Panc1 (cell line): ENCODE measurements around the gene MED13L. TPM values are rescaled to one million over a fixed set of nuclear protein-coding genes. Genes with fewer than 3 reads are reported as not detected.

Experiments used
- ATAC-seq: fragments of 200-7000 bp; cut with Tn5 transposase; 2 replicates; pipeline ENCODE4 v1.9.1; 2020; ENCODE audit warnings: mild to moderate bottlenecking, moderate library complexity
- BruUV-seq: library from RNA; stranded (reverse); fragments of 400-500 nt; replicated peaks from 2 replicates; lab custom pipeline; 2021; lab: Mats Ljungman, UMichigan
- CTCF ChIA-PET: fragments of 300-600 bp; sonication (Branson Sonifier 250); formaldehyde crosslinking; loops from one replicate; lab custom pipeline; 2022; ENCODE audit warnings: antibody characterized with exemption; lab: Charles Lee
- POLR2A ChIA-PET: fragments of 300-600 bp; sonication (Branson Sonifier 250); formaldehyde crosslinking; loops from one replicate; lab custom pipeline; 2022; ENCODE audit warnings: antibody characterized with exemption; lab: Charles Lee
- DNase-seq: peaks from one replicate; pipeline ENCODE4 v3.0.0-alpha.2; 2010; ENCODE audit warnings: low read depth, low spot score
- H3K27ac ChIP-seq: 2 replicates; pipeline ENCODE4 v1.5.1; 2011; ENCODE audit warnings: mild to moderate bottlenecking, low read length, inconsistent platforms
- H3K27me3 ChIP-seq: fragments of 200-500 bp; sonication (Bioruptor generic); 2 replicates; pipeline ENCODE4 v1.6.0; 2014; ENCODE audit warnings: low read length, inconsistent platforms; ENCODE audit not compliant: control insufficient read depth, insufficient read depth
- H3K36me3 ChIP-seq: fragments of 200-500 bp; sonication (Bioruptor generic); 2 replicates; pipeline ENCODE4 v1.5.1; 2014; ENCODE audit warnings: inconsistent platforms, mild to moderate bottlenecking, low read length, moderate library complexity; ENCODE audit not compliant: control insufficient read depth, insufficient read depth
- H3K4me1 ChIP-seq: 2 replicates; pipeline ENCODE4 v1.5.1; 2011; ENCODE audit warnings: inconsistent platforms, mild to moderate bottlenecking, low read length, moderate library complexity; ENCODE audit not compliant: control insufficient read depth, insufficient read depth
- H3K4me3 ChIP-seq, 2 experiments: 2 replicates each; pipeline ENCODE4 v1.5.1; 2011 to 2012; ENCODE audit warnings: low read depth in 2 of 2, low read length in 2 of 2, mild to moderate bottlenecking in 2 of 2, inconsistent platforms in 1 of 2, moderate library complexity in 1 of 2
- H3K9me3 ChIP-seq: fragments of 200-500 bp; sonication (Bioruptor generic); 2 replicates; pipeline ENCODE4 v1.5.1; 2014; ENCODE audit warnings: low read depth, mild to moderate bottlenecking, inconsistent platforms, low read length, moderate library complexity; ENCODE audit not compliant: control insufficient read depth, insufficient read depth
- CTCF ChIP-seq: fragments of 450-650 bp; IDR thresholded peaks from 2 replicates; pipeline ENCODE4 v1.5.1; 2017; ENCODE audit warnings: mild to moderate bottlenecking
- POLR2AphosphoS5 ChIP-seq: IDR thresholded peaks from 2 replicates; pipeline ENCODE4 v1.6.1; 2012; ENCODE audit warnings: mild to moderate bottlenecking, low read depth, low read length, moderate library complexity
- REST ChIP-seq, 2 experiments: IDR thresholded peaks; 2 replicates each; pipeline ENCODE4 v1.6.1; 2011 to 2012; ENCODE audit warnings: low read depth in 2 of 2, control low read depth in 1 of 2, low read length in 1 of 2, mild to moderate bottlenecking in 1 of 2, moderate library complexity in 1 of 2; ENCODE audit not compliant: insufficient read depth in 1 of 2
- SIN3A ChIP-seq: IDR thresholded peaks from 2 replicates; pipeline ENCODE4 v1.6.1; 2012; ENCODE audit warnings: low read depth, mild to moderate bottlenecking, low read length, moderate library complexity, borderline replicate concordance; ENCODE audit not compliant: insufficient read depth
- TCF7L2 ChIP-seq: IDR thresholded peaks from 2 replicates; pipeline ENCODE4 v1.6.1; 2011; ENCODE audit warnings: mild to moderate bottlenecking, low read depth, low read length, inconsistent platforms
- in situ Hi-C: cut with HindIII; loops from 2 replicates; pipeline ENCODE4 v1.10.0; 2016; ENCODE audit warnings: low sequenced_read_pairs, low pct_unique_long_range_greater_than_20kb
- intact Hi-C: fragments of 100-400 bp; cut with micrococcal nuclease; formaldehyde crosslinking; loops from one replicate; pipeline ENCODE4 v1.10.0; 2022; ENCODE audit not compliant: unreplicated experiment
- total RNA-seq: library from RNA; stranded (reverse); gene quantifications from one replicate; pipeline ENCODE4 v1.2.1, GENCODE V29; 2021; ENCODE audit not compliant: unreplicated experiment

Gene MED13L
- total RNA-seq, 1 experiment from 2014 or later: 170 TPM

- no peaks in the 10 kb centered on the region for H3K9me3 ChIP-seq
- CTCF ChIA-PET: no interaction called here
- peaks cover 43% of the 10 kb centered on the region for H3K4me1 ChIP-seq
- peak overlapping the region; percentile 55 for H3K27ac ChIP-seq
- DNase-seq (no peak), ATAC-seq (no peak)
- no peak overlapping the region for H3K4me3 ChIP-seq
- no TSS peak for BruUV-seq
- H3K36me3 ChIP-seq: no peaks in the 10 kb centered on the region
- POLR2A ChIA-PET: no interaction called here
- TF ChIP-seq REST (IDR thresholded peaks at IDR 0.05; ENCODE audit: insufficient read depth in 1 of 2, low read depth in 2 of 2, low read length in 1 of 2) (no peak), TCF7L2 (no peak), SIN3A (no peak), POLR2AphosphoS5 (no peak), CTCF (no peak)
- no peaks in the 10 kb centered on the region for H3K27me3 ChIP-seq
- in situ Hi-C loops: no loop called here
- intact Hi-C loops: no loop called here
These were observed 207.0 kb downstream of the MED13L start for GRCh38 chr12:116070444-116070843.

GRCh38 chr12:116069943-116070342 lies 207.6 kb downstream of the MED13L start:
- intact Hi-C loops (loop anchor here (10.0 kb wide), 1 partner anchor 155 kb away; no protein-coding TSS in a partner anchor), in situ Hi-C loops (no loop called here)
- CTCF ChIA-PET: no interaction called here
- TF ChIP-seq POLR2AphosphoS5 (no peak), SIN3A (no peak), REST (IDR thresholded peaks at IDR 0.05; ENCODE audit: insufficient read depth in 1 of 2, low read depth in 2 of 2, low read length in 1 of 2) (no peak), CTCF (no peak), TCF7L2 (no peak)
- DNase-seq (no peak), ATAC-seq (no peak)
- POLR2A ChIA-PET: no interaction called here
- no peak overlapping the region for H3K27ac ChIP-seq
- no peaks in the 10 kb centered on the region for H3K27me3 ChIP-seq
- no peaks in the 10 kb centered on the region for H3K9me3 ChIP-seq
- H3K4me3 ChIP-seq: no peak overlapping the region
- BruUV-seq: no TSS peak
- H3K36me3 ChIP-seq: no peaks in the 10 kb centered on the region
- H3K4me1 ChIP-seq: peaks cover 46% of the 10 kb centered on the region
